Natural killer cell (primary cell): ENCODE results near the gene PPP1R2C. TPM values are rescaled to one million over a fixed set of nuclear protein-coding genes. Genes with fewer than 3 reads are reported as not detected.

Experiments
- ATAC-seq, 3 donors: fragments of 150-1000 bp in 2 of 3; fragments of 200-7000 bp in 1 of 3; cut with Tn5 transposase; 1 replicate in 1 of 3; 2 replicates in 2 of 3; pipeline ENCODE4 v1.10.0; 2021; ENCODE audit warnings: mild to moderate bottlenecking in 2 of 3, moderate library complexity in 2 of 3
- DNase-seq, 2 donors: peaks; one replicate each; pipeline versions ENCODE4 v3.0.0 to v3.0.0-alpha.2; 2013 to 2021; ENCODE audit warnings: mixed read lengths in 1 of 2
- H3K27ac ChIP-seq: one replicate; pipeline ENCODE4 v1.5.1; 2013; ENCODE audit warnings: mild to moderate bottlenecking, low read length
- H3K27me3 ChIP-seq: one replicate; pipeline ENCODE4 v1.6.1; 2013; ENCODE audit warnings: low read length; ENCODE audit not compliant: control insufficient read depth, insufficient read depth
- H3K36me3 ChIP-seq: one replicate; pipeline ENCODE4 v1.6.1; 2013; ENCODE audit warnings: low read length; ENCODE audit not compliant: control insufficient read depth, insufficient read depth
- H3K4me1 ChIP-seq: one replicate; pipeline ENCODE4 v1.6.1; 2013; ENCODE audit warnings: low read length; ENCODE audit not compliant: control insufficient read depth, insufficient read depth
- H3K4me3 ChIP-seq: one replicate; pipeline ENCODE4 v1.5.1; 2013; ENCODE audit warnings: low read length
- H3K9me3 ChIP-seq: one replicate; pipeline ENCODE4 v1.6.1; 2013; ENCODE audit warnings: low read length; ENCODE audit not compliant: control insufficient read depth, insufficient read depth
- H3K27ac Mint-ChIP-seq, 2 donors: one replicate each; pipeline ENCODE4 v1.8.0; 2022; ENCODE audit warnings: mild to moderate bottlenecking in 2 of 2, mixed read lengths in 2 of 2, moderate library complexity in 1 of 2
- H3K27me3 Mint-ChIP-seq, 2 donors: one replicate each; pipeline ENCODE4 v1.8.0; 2022; ENCODE audit warnings: low read depth in 2 of 2, mixed read lengths in 2 of 2
- H3K36me3 Mint-ChIP-seq: one replicate; pipeline ENCODE4 v1.8.0; 2022; ENCODE audit warnings: mixed read lengths
- H3K4me1 Mint-ChIP-seq, 2 donors: one replicate each; pipeline ENCODE4 v1.8.0; 2022; ENCODE audit warnings: mixed read lengths in 2 of 2
- H3K4me3 Mint-ChIP-seq: one replicate; pipeline ENCODE4 v1.8.0; 2022; ENCODE audit warnings: mild to moderate bottlenecking, moderate library complexity, mixed read lengths
- H3K9me3 Mint-ChIP-seq, 2 donors: one replicate each; pipeline ENCODE4 v1.8.0; 2022; ENCODE audit warnings: mixed read lengths in 2 of 2
- CTCF ChIP-seq: fragments of 200-600 bp; IDR thresholded peaks from one replicate; pipeline ENCODE4 v1.8.0; 2022; ENCODE audit warnings: antibody characterized with exemption
- WGBS: methylation state at CpG from one replicate; pipeline ENCODE4 v1.1.7; 2013; ENCODE audit warnings: missing lambda C conversion rate; ENCODE audit not compliant: insufficient coverage; 5-methylcytosine and 5-hydroxymethylcytosine counted together
- intact Hi-C: fragments of 100-400 bp; cut with micrococcal nuclease; formaldehyde crosslinking; loops from one replicate; pipeline ENCODE4 v1.14.2; 2022
- total RNA-seq, 4 donors: library from RNA; stranded (reverse); fragments of 120-200 nt in 1 of 4; gene quantifications; one replicate each; pipeline versions ENCODE4 v1.2.3 to v1.2.4, GENCODE V29; 2013 to 2022

Gene PPP1R2C
- total RNA-seq, 3 donors from 2014 or later (not counting 1 experiment from before 2014, with no cell fraction given) = 0.72 TPM; not detected in 2

GRCh38 chrX:42807393-42807792, 29.4 kb upstream of the PPP1R2C start:
- no peaks in the 10 kb centered on the region for H3K36me3 Mint-ChIP-seq
- intact Hi-C loops = no loop called here
- H3K36me3 ChIP-seq = no peaks in the 10 kb centered on the region
- H3K4me3 Mint-ChIP-seq = no peak overlapping the region
- no peaks in the 10 kb centered on the region for H3K9me3 ChIP-seq
- H3K27me3 Mint-ChIP-seq = peaks cover 0 to 20% of the 10 kb centered on the region in 2 donors
- TF ChIP-seq CTCF = no peak
- H3K4me1 Mint-ChIP-seq = no peaks in the 10 kb centered on the region
- H3K4me3 ChIP-seq = no peak overlapping the region
- H3K9me3 Mint-ChIP-seq = no peaks in the 10 kb centered on the region
- WGBS = no CpG with 5 or more reads among the region's 1 CpG
- DNase-seq (no peak), ATAC-seq (no peak)
- no peak overlapping the region for H3K27ac Mint-ChIP-seq
- H3K27me3 ChIP-seq = no peaks in the 10 kb centered on the region
- H3K27ac ChIP-seq = no peak overlapping the region
- H3K4me1 ChIP-seq = no peaks in the 10 kb centered on the region

GRCh38 chrX:42804524-42804923, 26.6 kb upstream of the PPP1R2C start:
- Mint-ChIP-seq H3K36me3 (no peaks in the 10 kb centered on the region), H3K4me3 (no peak overlapping the region), H3K4me1 (no peaks in the 10 kb centered on the region), H3K9me3 (no peaks in the 10 kb centered on the region), H3K27ac (no peak overlapping the region), H3K27me3 (peaks cover 0 to 20% of the 10 kb centered on the region in 2 donors)
- Histone ChIP-seq H3K9me3 (no peaks in the 10 kb centered on the region), H3K4me3 (no peak overlapping the region), H3K27ac (no peak overlapping the region), H3K36me3 (no peaks in the 10 kb centered on the region), H3K4me1 (no peaks in the 10 kb centered on the region), H3K27me3 (no peaks in the 10 kb centered on the region)
- DNase-seq = no peak
- ATAC-seq = no peak
- intact Hi-C loops = no loop called here
- 100% methylated on average over 1 of the region's 2 CpGs for WGBS
- TF ChIP-seq CTCF = no peak

- H3K4me1 Mint-ChIP-seq = no peaks in the 10 kb centered on the region
- Histone ChIP-seq H3K36me3 (no peaks in the 10 kb centered on the region), H3K9me3 (no peaks in the 10 kb centered on the region), H3K27ac (no peak overlapping the region), H3K27me3 (no peaks in the 10 kb centered on the region), H3K4me3 (no peak overlapping the region), H3K4me1 (no peaks in the 10 kb centered on the region)
- no peak for DNase-seq
- H3K36me3 Mint-ChIP-seq = no peaks in the 10 kb centered on the region
- no peak for ATAC-seq
- H3K27me3 Mint-ChIP-seq = peaks cover 0 to 15% of the 10 kb centered on the region in 2 donors
- WGBS = no CpG with 5 or more reads among the region's 2 CpGs
- no peaks in the 10 kb centered on the region for H3K9me3 Mint-ChIP-seq
- intact Hi-C loops = no loop called here
- no peak overlapping the region for H3K27ac Mint-ChIP-seq
- TF ChIP-seq CTCF = no peak
- H3K4me3 Mint-ChIP-seq = no peak overlapping the region
These were observed 25.4 kb upstream of the PPP1R2C start for GRCh38 chrX:42803320-42803719.

GRCh38 chrX:42797651-42798269, 19.8 kb upstream of the PPP1R2C start:
- Mint-ChIP-seq H3K36me3 (no peaks in the 10 kb centered on the region), H3K4me3 (no peak overlapping the region), H3K9me3 (no peaks in the 10 kb centered on the region), H3K4me1 (no peaks in the 10 kb centered on the region), H3K27me3 (no peaks in the 10 kb centered on the region), H3K27ac (no peak overlapping the region)
- no peaks in the 10 kb centered on the region for H3K4me1 ChIP-seq
- H3K9me3 ChIP-seq = no peaks in the 10 kb centered on the region
- H3K36me3 ChIP-seq = no peaks in the 10 kb centered on the region
- WGBS = 93% methylated on average over 2 of the region's 9 CpGs
- no peak overlapping the region for H3K4me3 ChIP-seq
- intact Hi-C loops = no loop called here
- no peak for TF ChIP-seq CTCF
- no peak for DNase-seq
- no peaks in the 10 kb centered on the region for H3K27me3 ChIP-seq
- H3K27ac ChIP-seq = no peak overlapping the region
- ATAC-seq = no peak
